Right lobe of liver (tissue), 4 donors: ENCODE data around the gene SLC35B4.

Source experiments
- POLR2A ChIP-seq: fragments of 450-650 bp; IDR thresholded peaks from one replicate; pipeline ENCODE4 v1.6.1; 2017; ENCODE audit warnings: antibody characterized with exemption, mild to moderate bottlenecking
- TF ChIP-seq, protein P1 (sequence below), 4 donors: fragments of 200-600 bp in 3 of 4; fragments of 450-650 bp in 1 of 4; IDR thresholded peaks; one replicate each; pipeline versions ENCODE4 v1.5.1 to v1.8.0; 2016 to 2022; ENCODE audit warnings: antibody characterized with exemption in 4 of 4, mild to moderate bottlenecking in 2 of 4
- donor health status: DM: no; HTN: no; CAD: no.
- donor health status: DM: no; HTN: no; CAD: no.
- donor health status: DM: no; HTN: yes; CAD: no.

DNA sequence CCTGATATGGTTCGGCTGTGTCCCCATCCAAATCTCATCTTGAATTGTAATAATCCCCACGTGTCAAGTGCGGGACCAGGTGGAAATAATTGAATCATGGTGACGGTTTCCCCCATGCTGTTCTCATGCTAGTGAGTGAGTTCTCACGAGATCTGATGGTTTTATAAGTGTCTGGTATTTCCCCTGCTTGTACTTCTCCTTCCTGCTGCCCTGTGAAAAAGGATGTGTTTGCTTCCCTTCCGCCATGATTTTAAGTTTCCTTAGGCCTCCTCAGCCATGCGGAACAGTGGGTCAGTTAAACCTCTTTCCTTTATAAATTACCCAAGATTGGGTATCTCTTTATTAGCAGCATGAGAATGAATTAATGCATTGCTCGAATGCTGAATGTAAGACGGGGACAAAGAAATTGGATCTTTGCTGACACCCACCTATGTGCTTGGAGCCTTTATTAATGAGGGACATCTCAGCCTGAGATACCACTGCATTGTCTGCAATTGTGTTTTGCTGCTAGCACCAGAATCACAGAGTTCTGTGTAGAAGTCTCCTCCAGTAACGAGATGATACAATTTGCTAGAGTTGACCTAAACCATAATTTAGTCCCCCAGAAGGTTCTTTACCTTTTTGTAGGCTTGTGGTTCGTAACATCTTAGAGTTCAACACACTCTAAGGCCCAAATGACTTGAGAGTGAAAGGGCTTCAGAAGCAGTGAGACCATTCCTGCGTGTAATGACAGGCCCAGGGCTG, 28.6 kb downstream of the SLC35B4 start:
- TF ChIP-seq POLR2A: no peak
- TF ChIP-seq, protein P1, sequence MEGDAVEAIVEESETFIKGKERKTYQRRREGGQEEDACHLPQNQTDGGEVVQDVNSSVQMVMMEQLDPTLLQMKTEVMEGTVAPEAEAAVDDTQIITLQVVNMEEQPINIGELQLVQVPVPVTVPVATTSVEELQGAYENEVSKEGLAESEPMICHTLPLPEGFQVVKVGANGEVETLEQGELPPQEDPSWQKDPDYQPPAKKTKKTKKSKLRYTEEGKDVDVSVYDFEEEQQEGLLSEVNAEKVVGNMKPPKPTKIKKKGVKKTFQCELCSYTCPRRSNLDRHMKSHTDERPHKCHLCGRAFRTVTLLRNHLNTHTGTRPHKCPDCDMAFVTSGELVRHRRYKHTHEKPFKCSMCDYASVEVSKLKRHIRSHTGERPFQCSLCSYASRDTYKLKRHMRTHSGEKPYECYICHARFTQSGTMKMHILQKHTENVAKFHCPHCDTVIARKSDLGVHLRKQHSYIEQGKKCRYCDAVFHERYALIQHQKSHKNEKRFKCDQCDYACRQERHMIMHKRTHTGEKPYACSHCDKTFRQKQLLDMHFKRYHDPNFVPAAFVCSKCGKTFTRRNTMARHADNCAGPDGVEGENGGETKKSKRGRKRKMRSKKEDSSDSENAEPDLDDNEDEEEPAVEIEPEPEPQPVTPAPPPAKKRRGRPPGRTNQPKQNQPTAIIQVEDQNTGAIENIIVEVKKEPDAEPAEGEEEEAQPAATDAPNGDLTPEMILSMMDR (IDR thresholded peaks at IDR 0.05): no peak
